GM12865 (cell line): ENCODE data around the gene MB21D2.

Experiments
- DNase-seq: peaks from one replicate; pipeline ENCODE4 v3.0.0; 2010; ENCODE audit warnings: low read depth
- H3K4me3 ChIP-seq: 2 replicates; pipeline ENCODE4 v1.5.1; 2011; ENCODE audit warnings: mild to moderate bottlenecking, low read depth, low read length, control low read depth
- CTCF ChIP-seq: IDR thresholded peaks from 2 replicates; pipeline ENCODE4 v1.5.1; 2011; ENCODE audit warnings: low read length, control low read depth, low read depth, inconsistent platforms; ENCODE audit not compliant: insufficient read depth; ENCODE audit errors: missing control alignments

MB21D2 gene

GRCh38 chr3:192930577-192930976, 12.9 kb upstream of the MB21D2 start:
- H3K4me3 ChIP-seq = no peak overlapping the region
- DNase-seq = no peak
- TF ChIP-seq CTCF = no peak

GRCh38 chr3:192929755-192930547, 12.3 kb upstream of the MB21D2 start:
- TF ChIP-seq CTCF = no peak
- DNase-seq = no peak

GRCh38 chr3:192929146-192929545, 11.5 kb upstream of the MB21D2 start:
- DNase-seq = no peak
- no peak for TF ChIP-seq CTCF
- H3K4me3 ChIP-seq = no peak overlapping the region

More at GRCh38 chr3:192929755-192930547, 12.3 kb upstream of the MB21D2 start:
- H3K4me3 ChIP-seq = no peak overlapping the region

- no peak for DNase-seq
- no peak for TF ChIP-seq CTCF
- H3K4me3 ChIP-seq = no peak overlapping the region
These were observed 11.1 kb upstream of the MB21D2 start for GRCh38 chr3:192928720-192929119.

- no peak for DNase-seq
- TF ChIP-seq CTCF = no peak
- no peak overlapping the region for H3K4me3 ChIP-seq
These were observed 10.4 kb upstream of the MB21D2 start for GRCh38 chr3:192928016-192928415.

- no peak overlapping the region for H3K4me3 ChIP-seq
These were observed 9.4 kb upstream of the MB21D2 start for GRCh38 chr3:192927016-192927415.

More at GRCh38 chr3:192927016-192927415, 9.4 kb upstream of the MB21D2 start:
- no peak for DNase-seq
- no peak for TF ChIP-seq CTCF
